Measurements from ENCODE around the gene ELL.

- no peak for TF ChIP-seq TCF7L2 (IDR thresholded peaks at IDR 0.05; ENCODE audit: borderline replicate concordance, extremely low read depth, insufficient read depth, insufficient read length)
- TF ChIP-seq MAX (IDR thresholded peaks at IDR 0.05) = no peak
- TF ChIP-seq EZH2phosphoT487 (IDR thresholded peaks at IDR 0.05; ENCODE audit: borderline replicate concordance) = no peak
- TF ChIP-seq POLR2A (IDR thresholded peaks at IDR 0.05; ENCODE audit: borderline replicate concordance, extremely low read depth, insufficient read depth, insufficient read length) = no peak
- TF ChIP-seq CTCF (IDR thresholded peaks at IDR 0.05 in 2 of 3, conservative IDR thresholded peaks at IDR 0.05 in 1 of 3; ENCODE audit: borderline replicate concordance in 1 of 3, insufficient read depth in 1 of 3, low read depth in 2 of 3, low read length in 2 of 3) = no peak
- no peak for TF ChIP-seq SP1 (IDR thresholded peaks at IDR 0.05; ENCODE audit: low read depth)
- TF ChIP-seq ZNF274 (IDR thresholded peaks at IDR 0.05; ENCODE audit: low read depth, low read length) = no peak
- no peak for TF ChIP-seq ZBTB33 (IDR thresholded peaks at IDR 0.05; ENCODE audit: extremely low read depth, insufficient replicate concordance, low read length)
- no peak for TF ChIP-seq EZH2 (IDR thresholded peaks at IDR 0.05)
- TF ChIP-seq POLR2AphosphoS5 (IDR thresholded peaks at IDR 0.05; ENCODE audit: low read depth, low read length) = no peak
- TF ChIP-seq CEBPB (IDR thresholded peaks at IDR 0.05; ENCODE audit: low read depth) = no peak
- TF ChIP-seq ZFX (IDR thresholded peaks at IDR 0.05) = no peak
- no peak for TF ChIP-seq SIN3A (IDR thresholded peaks at IDR 0.05; ENCODE audit: low read depth)
Measured at GRCh38 chr19:18457483-18458331, 64.2 kb downstream of the ELL start.
